Measurements from ENCODE around the gene HELZ. TPM values are rescaled to one million over a fixed set of nuclear protein-coding genes. Genes with fewer than 3 reads are reported as not detected.
A peak's percentile ranks its signal among the peaks of the same experiment; 100 is the strongest.

Gene HELZ
- total RNA-seq, 2 donors from 2014 or later, result 106 to 110 TPM

DNA sequence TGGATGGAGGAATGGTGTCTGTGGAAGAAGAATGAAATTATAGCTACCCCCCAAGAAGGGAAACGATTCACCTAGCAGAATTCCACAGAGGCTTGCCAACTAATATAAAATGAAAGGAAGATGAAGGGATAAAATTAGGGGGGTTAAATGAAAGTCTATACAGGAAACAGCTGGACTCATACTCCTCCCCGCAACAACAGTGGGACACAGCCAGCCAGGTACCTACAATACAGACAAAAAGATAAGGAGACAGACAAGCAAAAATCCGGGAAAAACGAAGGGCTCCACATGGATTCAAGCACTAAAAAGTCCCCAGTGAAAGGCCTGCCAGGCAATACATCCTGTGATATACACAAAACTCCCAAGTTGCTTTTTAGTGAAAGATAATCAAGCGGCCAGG lies 152.7 kb downstream of the HELZ start:
- Mint-ChIP-seq H3K9me3 (no peaks in the 10 kb centered on the region), H3K4me3 (no peak overlapping the region), H3K27me3 (no peaks in the 10 kb centered on the region), H3K27ac (peak overlapping the region; percentile 2 to 28), H3K36me3 (peaks cover 16% of the 10 kb centered on the region), H3K4me1 (ENCODE audit: low read depth in 2 of 2) (peaks cover 46 to 55% of the 10 kb centered on the region in 2 donors)
- DNase-seq (ENCODE audit: low spot score), result no peak
- ATAC-seq, result no peak

GRCh38 chr17:67090341-67090740 lies 154.7 kb downstream of the HELZ start:
- Mint-ChIP-seq H3K27ac (peak overlapping the region in 1 of 2 donors; percentile 9), H3K9me3 (no peaks in the 10 kb centered on the region), H3K36me3 (peaks cover 16% of the 10 kb centered on the region), H3K4me1 (ENCODE audit: low read depth in 2 of 2) (peaks cover 37 to 40% of the 10 kb centered on the region in 2 donors), H3K4me3 (no peak overlapping the region), H3K27me3 (no peaks in the 10 kb centered on the region)
- ATAC-seq, result no peak
- DNase-seq (ENCODE audit: low spot score), result no peak

DNA sequence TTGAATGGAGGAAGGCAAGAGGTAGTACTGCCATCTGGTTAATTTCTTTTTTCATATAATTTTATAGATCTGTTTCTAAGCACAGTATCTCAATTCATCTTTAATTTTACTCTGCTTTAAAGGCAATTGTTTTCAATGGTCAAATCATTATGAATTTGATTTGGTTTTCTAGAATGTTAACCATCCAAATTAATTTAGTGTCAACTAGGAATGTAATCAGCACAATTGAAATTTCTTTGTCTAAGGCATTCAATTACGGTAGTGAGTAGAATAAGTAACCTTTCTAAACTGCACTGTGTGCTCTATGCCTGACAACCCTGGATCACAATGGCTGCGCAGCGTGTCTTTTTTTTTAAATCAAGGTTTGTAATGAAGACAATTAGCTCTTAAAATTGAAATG lies 156.4 kb downstream of the HELZ start:
- no peak overlapping the region for H3K4me3 Mint-ChIP-seq
- H3K9me3 Mint-ChIP-seq, result no peaks in the 10 kb centered on the region
- H3K36me3 Mint-ChIP-seq, result peaks cover 12% of the 10 kb centered on the region
- no peak for ATAC-seq
- peak overlapping the region in 1 of 2 donors; percentile 23 for H3K27ac Mint-ChIP-seq
- peaks cover 27 to 29% of the 10 kb centered on the region in 2 donors for H3K4me1 Mint-ChIP-seq (ENCODE audit: low read depth in 2 of 2)
- no peak for DNase-seq (ENCODE audit: low spot score)
- H3K27me3 Mint-ChIP-seq, result no peaks in the 10 kb centered on the region

GRCh38 chr17:67085406-67085805 lies 159.6 kb downstream of the HELZ start:
- ATAC-seq (no peak), DNase-seq (ENCODE audit: low spot score) (no peak)
- peaks cover 6% of the 10 kb centered on the region for H3K36me3 Mint-ChIP-seq
- H3K9me3 Mint-ChIP-seq, result no peaks in the 10 kb centered on the region
- no peaks in the 10 kb centered on the region for H3K27me3 Mint-ChIP-seq
- H3K4me1 Mint-ChIP-seq (ENCODE audit: low read depth in 2 of 2), result peaks cover 21 to 34% of the 10 kb centered on the region in 2 donors
- no peak overlapping the region for H3K4me3 Mint-ChIP-seq
- H3K27ac Mint-ChIP-seq, result peak overlapping the region in 1 of 2 donors; percentile 76

DNA sequence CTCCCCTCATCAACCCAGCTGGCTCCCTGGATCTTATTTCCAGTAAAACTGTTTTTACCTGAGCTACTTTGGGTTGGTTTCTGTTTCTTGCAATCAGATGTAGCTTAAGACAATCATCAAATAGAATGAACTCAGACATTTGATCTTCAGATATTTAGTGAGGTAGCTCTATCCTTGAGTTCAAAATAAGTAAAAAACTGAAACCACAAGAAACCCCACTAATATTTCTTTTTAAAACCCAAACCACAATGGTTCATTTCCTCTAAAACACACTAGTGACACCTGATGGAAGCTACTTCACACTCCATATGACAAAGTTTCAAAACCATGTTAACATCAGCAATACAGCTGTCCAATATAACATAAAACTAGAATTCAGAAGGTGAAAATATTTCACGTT lies 162.9 kb downstream of the HELZ start:
- peaks cover 6% of the 10 kb centered on the region for H3K36me3 Mint-ChIP-seq
- ATAC-seq (peak; percentile 38 to 52), DNase-seq (ENCODE audit: low spot score) (no peak)
- peak overlapping the region; percentile 71 to 72 for H3K27ac Mint-ChIP-seq
- H3K27me3 Mint-ChIP-seq, result no peaks in the 10 kb centered on the region
- H3K4me1 Mint-ChIP-seq (ENCODE audit: low read depth in 2 of 2), result peaks cover 15 to 25% of the 10 kb centered on the region in 2 donors
- no peaks in the 10 kb centered on the region for H3K9me3 Mint-ChIP-seq
- no peak overlapping the region for H3K4me3 Mint-ChIP-seq

GRCh38 chr17:67080804-67081203 lies 164.2 kb downstream of the HELZ start:
- H3K36me3 Mint-ChIP-seq, result peaks cover 8% of the 10 kb centered on the region
- no peak overlapping the region for H3K4me3 Mint-ChIP-seq
- peaks cover 19 to 28% of the 10 kb centered on the region in 2 donors for H3K4me1 Mint-ChIP-seq (ENCODE audit: low read depth in 2 of 2)
- no peak for DNase-seq (ENCODE audit: low spot score)
- no peaks in the 10 kb centered on the region for H3K9me3 Mint-ChIP-seq
- H3K27ac Mint-ChIP-seq, result peak overlapping the region in 1 of 2 donors; percentile 72
- peak in 1 of 2 donors; percentile 31 for ATAC-seq
- H3K27me3 Mint-ChIP-seq, result no peaks in the 10 kb centered on the region

GRCh38 chr17:67079491-67079890 lies 165.5 kb downstream of the HELZ start:
- Mint-ChIP-seq H3K27ac (peak overlapping the region in 1 of 2 donors; percentile 72), H3K4me3 (no peak overlapping the region), H3K27me3 (no peaks in the 10 kb centered on the region), H3K9me3 (no peaks in the 10 kb centered on the region), H3K4me1 (ENCODE audit: low read depth in 2 of 2) (peaks cover 19 to 28% of the 10 kb centered on the region in 2 donors), H3K36me3 (peaks cover 4% of the 10 kb centered on the region)
- DNase-seq (ENCODE audit: low spot score) (no peak), ATAC-seq (no peak)

DNA sequence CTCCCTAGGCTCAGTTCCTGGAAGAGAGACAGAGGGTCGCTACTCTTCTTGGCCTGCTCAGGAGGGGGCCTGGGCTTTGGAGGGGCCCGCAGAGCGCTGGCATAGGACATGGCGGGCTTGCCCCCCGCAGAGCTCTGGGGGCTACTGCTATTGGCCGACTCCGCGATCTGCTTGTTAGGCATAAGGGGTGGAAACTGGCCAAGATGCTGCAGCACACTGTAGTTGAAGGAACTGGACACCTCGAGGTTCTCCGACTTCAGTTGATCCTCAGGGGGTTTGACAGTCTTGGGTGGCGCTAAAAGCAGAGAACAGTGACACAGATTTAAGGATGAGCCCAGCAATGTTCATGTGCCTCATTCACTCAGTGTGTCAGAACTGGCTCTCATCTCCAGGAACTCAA lies 166.7 kb downstream of the HELZ start:
- H3K27me3 Mint-ChIP-seq, result no peaks in the 10 kb centered on the region
- peaks cover 19 to 29% of the 10 kb centered on the region in 2 donors for H3K4me1 Mint-ChIP-seq (ENCODE audit: low read depth in 2 of 2)
- DNase-seq (ENCODE audit: low spot score), result no peak
- peaks cover 4% of the 10 kb centered on the region for H3K36me3 Mint-ChIP-seq
- peak in 1 of 2 donors; percentile 48 for ATAC-seq
- H3K9me3 Mint-ChIP-seq, result no peaks in the 10 kb centered on the region
- H3K27ac Mint-ChIP-seq, result peak overlapping the region in 1 of 2 donors; percentile 72
- H3K4me3 Mint-ChIP-seq, result no peak overlapping the region

DNA sequence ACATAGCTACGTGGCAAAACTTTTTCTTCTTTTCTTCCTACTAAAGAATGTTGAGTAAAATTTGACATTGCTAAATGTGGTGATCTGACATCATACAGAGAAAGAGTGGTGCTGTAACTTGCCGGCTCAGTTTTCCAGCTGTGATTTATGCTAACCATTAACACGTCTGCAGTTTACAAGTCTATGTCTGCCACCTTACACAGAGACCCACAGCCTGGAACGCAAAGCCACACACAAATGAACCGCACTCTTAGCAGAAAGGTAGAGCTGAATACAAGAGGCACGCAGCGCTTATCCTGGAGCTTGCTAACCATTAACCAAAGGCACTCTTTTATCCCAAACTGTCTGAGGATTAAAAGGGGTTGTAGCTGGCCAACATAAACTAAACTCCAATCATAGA lies 168.7 kb downstream of the HELZ start:
- Mint-ChIP-seq H3K4me1 (ENCODE audit: low read depth in 2 of 2) (peaks cover 10 to 19% of the 10 kb centered on the region in 2 donors), H3K4me3 (no peak overlapping the region), H3K27me3 (no peaks in the 10 kb centered on the region), H3K27ac (peak overlapping the region in 1 of 2 donors; percentile 30), H3K9me3 (no peaks in the 10 kb centered on the region), H3K36me3 (peaks cover 4% of the 10 kb centered on the region)
- ATAC-seq (no peak), DNase-seq (ENCODE audit: low spot score) (no peak)

DNA sequence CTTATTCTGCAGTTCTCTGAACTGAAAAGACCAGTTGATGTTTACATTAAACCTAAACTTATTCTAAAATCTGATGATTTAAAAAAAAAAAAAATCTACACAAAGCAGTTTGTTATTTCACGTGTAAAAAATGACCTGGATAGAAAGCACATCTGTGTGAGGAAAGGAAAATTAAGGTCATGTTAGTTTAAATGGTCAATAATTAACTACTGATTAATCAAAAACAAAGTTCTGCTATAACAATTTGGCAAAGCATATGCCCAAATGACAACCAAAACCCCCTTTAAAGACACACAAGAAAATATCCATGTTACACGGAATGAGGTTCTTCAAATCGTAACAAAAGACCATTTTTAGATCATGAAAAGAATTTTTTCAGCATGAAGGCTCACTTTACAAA lies 170.2 kb downstream of the HELZ start:
- Mint-ChIP-seq H3K4me3 (no peak overlapping the region), H3K27me3 (no peaks in the 10 kb centered on the region), H3K36me3 (peaks cover 4% of the 10 kb centered on the region), H3K27ac (no peak overlapping the region), H3K9me3 (no peaks in the 10 kb centered on the region), H3K4me1 (ENCODE audit: low read depth in 2 of 2) (peaks cover 10 to 11% of the 10 kb centered on the region in 2 donors)
- no peak for DNase-seq (ENCODE audit: low spot score)
- ATAC-seq, result no peak

- no peaks in the 10 kb centered on the region for H3K9me3 Mint-ChIP-seq
- H3K4me1 Mint-ChIP-seq (ENCODE audit: low read depth in 2 of 2), result peaks cover 4 to 9% of the 10 kb centered on the region in 2 donors
- H3K4me3 Mint-ChIP-seq, result no peak overlapping the region
- H3K36me3 Mint-ChIP-seq, result peaks cover 4% of the 10 kb centered on the region
- no peak for ATAC-seq
- H3K27ac Mint-ChIP-seq, result peak overlapping the region in 1 of 2 donors; percentile 30
- no peaks in the 10 kb centered on the region for H3K27me3 Mint-ChIP-seq
- DNase-seq (ENCODE audit: low spot score), result no peak
Observed at GRCh38 chr17:67072885-67073284, 172.1 kb downstream of the HELZ start.

DNA sequence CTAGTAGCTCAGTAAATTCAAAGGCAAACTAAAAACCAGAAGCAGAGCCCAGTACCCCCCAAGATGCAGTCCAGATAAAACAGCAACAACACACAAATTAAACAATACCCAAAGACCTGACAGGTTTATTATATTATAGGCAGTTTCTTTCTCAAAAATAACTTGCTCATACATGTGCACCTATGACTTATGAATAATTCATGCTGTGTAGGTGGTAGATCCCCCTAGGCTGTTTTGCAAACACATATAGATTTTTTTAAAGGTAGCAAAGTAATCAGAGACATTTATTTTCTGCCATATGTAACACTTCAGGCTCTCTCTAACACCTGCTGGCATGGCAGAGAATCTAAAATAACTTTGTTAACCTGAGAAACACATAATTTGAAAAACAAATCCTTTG lies 173.4 kb downstream of the HELZ start:
- Mint-ChIP-seq H3K9me3 (no peaks in the 10 kb centered on the region), H3K36me3 (peaks cover 4% of the 10 kb centered on the region), H3K4me1 (ENCODE audit: low read depth in 2 of 2) (peaks cover 4 to 11% of the 10 kb centered on the region in 2 donors), H3K4me3 (no peak overlapping the region), H3K27ac (no peak overlapping the region), H3K27me3 (no peaks in the 10 kb centered on the region)
- ATAC-seq (no peak), DNase-seq (ENCODE audit: low spot score) (no peak)

DNA sequence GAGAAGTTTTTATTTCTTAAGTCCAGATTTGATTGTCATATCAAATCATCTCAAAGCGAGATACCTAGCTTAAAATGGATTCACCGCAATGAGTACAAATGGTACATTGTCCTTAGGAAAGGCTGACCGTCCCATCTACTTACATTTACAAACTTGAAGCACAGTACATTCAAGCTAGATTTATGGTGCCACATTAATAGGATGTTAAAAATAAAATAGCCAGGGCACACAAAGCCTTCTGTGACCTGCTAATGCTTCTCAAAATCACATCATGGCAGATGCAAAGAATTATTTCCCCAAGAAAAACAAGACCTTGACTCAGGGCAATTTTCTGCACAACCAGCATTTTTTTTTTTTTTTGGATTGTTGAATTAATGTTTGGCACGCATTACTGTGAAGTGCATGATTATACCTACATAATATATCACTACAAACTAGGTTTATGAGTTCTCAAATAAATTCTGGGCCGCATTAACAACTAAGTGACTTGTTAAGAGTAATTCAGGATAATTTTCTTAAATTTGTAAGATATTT lies 175.3 kb downstream of the HELZ start:
- peak overlapping the region in 1 of 2 donors; percentile 29 for H3K27ac Mint-ChIP-seq

DNA sequence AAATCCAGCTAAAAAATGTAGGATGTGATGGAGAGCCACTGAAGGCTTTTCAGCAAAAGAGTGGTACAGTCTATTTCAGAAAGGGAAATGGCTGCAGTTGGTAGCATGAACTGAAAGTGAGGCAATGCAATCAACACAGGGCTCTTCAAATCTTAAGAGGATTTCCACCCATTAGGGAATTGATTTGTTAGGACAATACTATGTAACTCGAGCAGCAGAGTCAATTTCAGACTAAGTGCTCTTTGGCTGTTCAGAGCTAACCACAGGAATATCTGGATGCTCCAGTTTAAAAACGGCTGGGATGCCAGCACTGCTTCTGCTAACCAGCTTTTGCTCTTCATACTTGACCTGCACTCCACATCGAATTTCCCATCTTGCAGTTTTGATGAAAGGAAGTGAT lies 176.0 kb downstream of the HELZ start:
- H3K27me3 Mint-ChIP-seq, result no peaks in the 10 kb centered on the region
- ATAC-seq, result no peak

More for the DNA sequence above, 175.3 kb downstream of the HELZ start:
- Mint-ChIP-seq H3K4me3 (no peak overlapping the region), H3K36me3 (no peaks in the 10 kb centered on the region), H3K9me3 (no peaks in the 10 kb centered on the region), H3K27me3 (no peaks in the 10 kb centered on the region), H3K4me1 (ENCODE audit: low read depth in 2 of 2) (peaks cover 0 to 7% of the 10 kb centered on the region in 2 donors)
- ATAC-seq (no peak), DNase-seq (ENCODE audit: low spot score) (no peak)

More for the DNA sequence above, 176.0 kb downstream of the HELZ start:
- Mint-ChIP-seq H3K4me1 (ENCODE audit: low read depth in 2 of 2) (peaks cover 0 to 7% of the 10 kb centered on the region in 2 donors), H3K4me3 (no peak overlapping the region), H3K36me3 (no peaks in the 10 kb centered on the region), H3K9me3 (no peaks in the 10 kb centered on the region), H3K27ac (peak overlapping the region in 1 of 2 donors; percentile 29)
- DNase-seq (ENCODE audit: low spot score), result no peak
